H54 (cell line): ENCODE results near the gene ATG7.
"Not testable (repeated sequence)": the region's sequence is repeated elsewhere in the genome, so short reads cannot be mapped to it uniquely, and the experiment has no call there.

Experiments used
- DNase-seq: peaks from one replicate; pipeline ENCODE4 v3.0.0; 2011; ENCODE audit warnings: low spot score, mixed read lengths; ENCODE audit not compliant: insufficient read length
- FAIRE-seq: peaks from 3 replicates; lab custom pipeline; 2011; peaks lifted over from hg19 to GRCh38; lab: Jason Lieb, UNC
- POLR2A ChIP-seq: IDR thresholded peaks from 2 replicates; pipeline ENCODE4 v1.6.1; 2011; ENCODE audit warnings: low read depth, mild to moderate bottlenecking, low read length

ATG7 gene

DNA sequence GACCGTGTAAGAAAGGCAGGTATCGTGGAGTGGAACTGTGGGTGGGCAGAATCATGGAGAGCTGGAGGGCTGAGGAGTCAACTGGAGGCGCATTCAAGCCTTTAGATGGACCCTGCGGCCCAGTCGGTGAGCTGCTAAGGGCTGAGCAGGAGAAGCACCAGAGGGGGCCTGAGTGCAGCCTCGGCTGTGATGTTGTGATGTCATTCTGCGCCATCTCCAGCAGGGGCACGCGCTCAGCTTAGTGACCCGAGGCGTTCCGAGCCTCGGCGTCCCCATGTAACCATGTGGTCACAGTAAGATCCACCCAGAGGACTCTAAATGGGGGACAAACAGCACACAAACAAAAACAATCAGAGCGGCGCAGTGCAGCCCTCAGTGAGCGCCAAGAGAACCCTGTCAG, 294.7 kb downstream of the ATG7 start:
- no peak for FAIRE-seq
- no peak for DNase-seq
- no peak for TF ChIP-seq POLR2A

DNA sequence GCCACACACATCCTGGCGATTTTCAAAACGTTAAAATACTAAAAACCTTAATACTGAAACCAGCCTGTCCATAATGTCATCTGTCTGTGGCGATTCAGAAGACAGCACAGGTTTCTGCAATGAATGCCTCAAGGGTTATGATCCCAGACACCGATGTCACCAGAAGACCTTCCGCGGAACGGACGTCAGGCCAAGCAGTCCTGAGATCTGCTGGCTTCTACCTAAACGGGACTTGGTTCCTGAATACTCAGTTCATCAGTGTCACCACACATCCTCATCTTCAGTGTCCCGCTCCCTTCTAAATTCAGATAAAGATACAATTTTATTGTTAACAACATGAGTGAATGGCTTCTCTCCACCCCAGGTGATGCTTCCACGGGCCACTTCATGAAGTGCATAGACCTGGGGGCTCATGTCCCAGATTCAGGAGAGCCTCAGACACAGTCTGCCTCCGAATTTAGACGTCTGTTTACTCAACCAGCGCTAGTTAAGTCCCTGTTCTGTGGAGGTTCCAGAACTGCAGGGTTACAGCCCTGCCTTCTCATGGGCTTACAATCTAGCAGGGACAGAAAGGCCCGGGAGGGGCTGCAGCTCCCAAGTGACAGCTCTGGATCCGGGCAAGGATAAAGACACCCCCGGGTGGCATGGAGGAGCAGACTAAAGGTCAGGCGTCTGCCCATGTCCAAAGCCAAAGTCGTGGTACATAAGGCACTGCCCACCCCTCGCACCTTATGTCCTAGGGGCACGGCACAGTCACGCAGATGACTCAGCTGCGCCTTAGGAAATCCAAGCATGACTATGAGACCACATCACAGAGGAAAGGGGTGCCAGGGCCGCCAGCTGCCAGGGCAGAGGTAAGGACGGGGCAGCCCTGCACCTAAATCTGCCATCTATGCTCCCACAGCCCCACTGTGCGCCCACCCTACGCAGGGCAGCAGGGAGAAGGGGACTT, 295.6 kb downstream of the ATG7 start:
- FAIRE-seq: peak; percentile 15
- TF ChIP-seq POLR2A: no peak
- DNase-seq: peak; percentile 91

DNA sequence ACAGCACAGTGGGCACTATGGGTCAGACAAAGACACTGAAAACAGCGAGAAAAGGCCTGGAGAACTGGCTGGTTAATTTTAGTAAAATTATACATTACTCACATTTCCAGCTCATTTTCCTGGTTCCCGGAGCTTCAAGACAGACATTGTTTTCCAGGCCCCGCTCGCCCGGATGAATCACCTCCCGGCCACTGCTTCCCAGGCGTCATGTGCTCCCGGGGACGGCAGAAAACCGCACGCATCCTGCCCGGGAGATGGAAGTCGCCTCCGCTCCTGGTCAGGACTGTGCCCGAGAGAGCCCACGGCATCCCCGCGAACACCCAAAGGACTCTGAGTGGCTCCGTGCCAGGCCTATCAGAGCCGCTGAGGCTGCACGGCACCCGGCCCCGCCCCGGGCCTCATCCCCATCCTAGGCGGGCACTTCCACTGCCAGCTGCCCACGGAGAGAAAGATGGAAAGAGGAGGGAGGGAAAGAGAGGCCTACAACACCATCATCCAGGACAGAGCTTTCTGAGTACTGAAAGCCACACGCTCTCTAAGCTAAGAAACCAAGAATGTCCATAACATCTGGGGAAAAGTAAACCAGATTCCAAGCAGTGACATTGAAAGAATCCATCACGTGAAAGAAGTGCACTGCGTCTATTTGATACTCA, 296.4 kb downstream of the ATG7 start:
- no peak for FAIRE-seq
- peak; percentile 45; the same call in 1 of the 2 replicates for TF ChIP-seq POLR2A
- DNase-seq: peak; percentile 97

DNA sequence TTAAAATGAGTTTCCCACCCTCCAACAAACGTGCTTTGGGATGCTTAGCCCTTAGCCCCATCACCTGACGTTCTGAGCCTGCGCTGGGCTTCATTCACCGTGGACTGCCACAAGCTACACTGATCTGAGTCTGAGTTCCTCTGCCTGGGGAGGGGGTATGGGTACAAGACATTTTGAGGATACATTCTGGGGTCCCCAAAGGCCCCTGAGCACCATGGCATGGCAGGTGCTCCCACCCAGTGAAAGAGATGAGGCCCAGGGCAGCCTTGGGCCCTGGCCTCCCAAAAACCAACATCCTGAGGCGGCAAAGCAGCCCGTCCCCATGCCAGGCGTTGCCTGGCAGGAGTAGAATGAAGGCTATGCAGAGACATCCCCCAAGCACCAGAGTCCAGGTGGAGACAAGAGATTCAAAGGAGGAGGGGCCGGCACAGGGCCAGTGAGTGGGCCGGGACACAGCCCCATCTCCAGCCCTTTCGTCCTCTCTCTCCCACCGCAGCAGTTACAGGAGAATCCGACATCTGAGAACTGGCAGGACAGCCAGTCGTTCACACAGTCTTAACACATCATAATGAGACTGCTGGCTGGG, 297.1 kb downstream of the ATG7 start:
- no peak for FAIRE-seq
- no peak for TF ChIP-seq POLR2A
- DNase-seq: no peak

DNA sequence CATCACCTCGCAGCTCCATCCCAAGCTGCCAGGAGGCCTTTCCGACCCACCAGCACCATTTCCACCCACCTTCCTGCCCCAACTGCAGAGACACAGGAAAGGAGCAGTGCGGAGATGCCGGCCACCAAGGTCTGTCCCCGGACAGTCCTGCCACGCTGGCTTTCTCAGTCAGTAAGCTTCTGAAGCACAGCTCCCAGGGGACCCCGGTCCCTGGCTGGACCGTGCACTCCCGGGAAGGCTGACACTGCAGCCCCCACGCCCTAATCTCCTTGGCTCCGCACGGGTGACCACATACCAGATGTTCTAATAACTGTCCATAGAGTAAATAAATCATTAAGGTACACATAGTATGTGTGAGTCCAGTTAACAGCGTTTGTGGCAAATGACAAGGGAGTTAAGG, 298.1 kb downstream of the ATG7 start:
- no peak for TF ChIP-seq POLR2A
- no peak for DNase-seq
- FAIRE-seq: no peak

DNA sequence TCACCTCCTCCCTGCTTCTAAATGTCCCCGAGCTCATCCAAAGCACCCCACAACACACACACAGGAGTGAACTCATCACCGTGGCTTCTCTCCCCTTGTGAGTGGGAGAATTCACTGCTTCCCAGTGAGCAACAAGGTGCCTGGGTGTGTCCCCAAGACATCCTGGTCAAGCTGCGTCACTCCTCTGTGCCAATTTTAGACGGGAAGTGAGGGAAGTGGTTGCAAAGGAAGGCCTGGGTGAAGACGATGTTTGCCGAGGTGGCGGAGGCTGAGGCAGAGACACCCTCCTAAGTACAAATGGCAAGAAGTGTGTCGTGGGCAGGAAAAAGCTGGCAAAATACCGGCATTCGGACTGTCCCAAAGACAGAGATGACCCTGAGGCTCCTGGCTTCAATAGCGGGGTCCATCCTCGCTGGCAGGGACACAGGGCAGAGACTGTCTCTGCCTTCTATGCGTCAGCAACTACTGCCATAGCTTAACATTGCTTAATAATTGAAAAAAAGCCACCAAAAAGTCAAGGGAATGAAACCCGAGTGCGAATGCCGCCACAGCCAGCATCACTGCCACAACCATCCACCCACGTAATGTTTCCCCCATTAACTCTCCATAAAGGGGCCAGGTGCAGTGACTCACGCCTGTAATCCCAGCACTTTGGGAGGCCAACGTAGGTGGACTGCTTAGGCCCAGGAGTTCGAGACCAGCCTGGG, 298.7 kb downstream of the ATG7 start:
- no peak for TF ChIP-seq POLR2A
- FAIRE-seq: no peak
- DNase-seq: peak; percentile 52

DNA sequence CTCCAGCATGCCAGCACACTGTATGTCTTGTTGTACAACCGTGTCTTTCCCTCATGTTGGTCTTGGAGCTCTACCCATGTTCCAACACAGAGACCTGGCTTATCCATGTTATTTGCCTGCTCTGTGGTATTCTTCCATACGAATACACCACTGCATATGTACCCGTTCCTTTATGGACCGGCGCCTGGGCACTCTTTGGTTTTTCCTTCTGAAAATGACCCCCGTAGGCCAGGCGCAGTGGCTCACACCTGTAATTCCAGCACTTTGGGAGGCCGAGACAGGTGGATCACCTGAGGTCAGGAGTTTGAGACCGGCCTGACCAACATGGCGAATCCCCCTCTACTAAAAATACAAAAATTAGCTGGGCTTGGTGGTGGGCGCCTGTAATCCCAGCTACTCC, 300.5 kb downstream of the ATG7 start:
- FAIRE-seq, DNase-seq: not testable (repeated sequence)

DNA sequence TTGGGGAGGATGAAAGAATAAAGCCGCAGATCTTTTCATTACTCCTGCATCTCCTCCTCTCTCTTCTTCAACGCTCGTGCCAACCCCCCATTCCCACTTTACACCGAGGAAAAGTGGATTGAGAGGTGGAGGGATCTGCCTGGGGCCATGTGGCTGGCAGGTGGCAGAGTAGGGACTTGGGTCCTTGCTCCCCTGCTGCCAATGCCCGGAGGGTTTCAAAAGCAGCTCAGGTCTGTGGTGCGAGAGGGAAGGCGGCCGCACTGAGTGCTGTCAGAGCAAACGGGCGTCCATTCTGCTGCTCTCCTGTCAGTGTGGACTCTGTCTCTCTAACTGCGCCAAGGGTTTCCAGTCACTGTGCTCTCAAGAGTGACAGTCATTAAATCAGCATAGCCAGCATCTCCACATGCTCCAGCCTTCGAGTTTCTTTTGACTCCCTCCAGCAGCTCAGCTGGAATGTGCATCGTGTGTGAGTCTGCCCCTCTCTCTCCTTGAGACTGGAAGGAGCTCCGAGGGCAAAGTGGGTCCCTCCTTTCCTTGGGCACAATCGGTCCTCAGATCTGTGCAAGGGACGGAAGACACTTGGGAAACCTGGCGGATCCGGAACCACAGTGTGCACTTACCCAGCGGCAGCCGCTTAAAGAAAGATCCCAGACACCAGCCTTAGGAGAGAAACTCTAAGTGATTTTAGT, 302.9 kb downstream of the ATG7 start:
- no peak for FAIRE-seq
- no peak for DNase-seq
- TF ChIP-seq POLR2A: no peak

DNA sequence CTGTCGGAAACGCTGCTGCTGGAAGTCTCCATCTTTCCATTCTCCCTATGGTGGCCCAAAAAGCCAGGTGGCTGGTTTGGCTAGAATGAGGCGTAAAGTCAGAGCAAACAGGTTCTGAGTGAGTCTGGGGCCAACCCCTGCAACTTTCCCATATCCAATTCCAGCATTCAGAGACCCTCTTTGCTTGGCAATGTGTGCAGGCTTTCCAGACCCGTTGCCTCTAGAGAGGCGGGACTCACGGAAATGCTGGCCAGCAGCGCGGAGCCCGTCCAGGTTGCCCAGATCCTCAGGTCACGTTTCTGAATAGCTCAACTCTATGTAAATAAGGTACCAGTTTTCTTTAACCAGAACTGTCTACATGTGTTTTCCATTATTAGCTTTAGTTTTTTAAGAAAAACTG, 303.5 kb downstream of the ATG7 start:
- FAIRE-seq: no peak
- TF ChIP-seq POLR2A: no peak
- DNase-seq: no peak

DNA sequence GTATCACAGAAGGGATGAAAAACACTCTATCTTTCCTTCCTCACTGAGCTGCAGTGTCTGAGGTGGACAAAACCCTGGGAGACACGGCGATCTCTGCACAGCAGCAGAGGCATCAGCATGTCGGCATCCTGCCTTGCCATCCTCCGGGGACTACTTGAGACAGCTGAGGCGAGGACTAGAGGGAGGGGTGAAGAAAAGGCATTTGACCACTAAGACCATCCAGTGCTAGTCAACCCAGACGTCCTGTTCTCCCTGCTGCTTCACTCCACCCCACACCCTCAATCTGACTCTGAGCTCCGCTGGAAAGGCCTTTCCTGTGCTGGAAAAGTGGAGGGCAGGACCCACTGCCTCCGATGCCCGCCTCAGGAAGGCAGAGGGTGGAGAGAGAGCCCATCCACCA, 304.3 kb downstream of the ATG7 start:
- TF ChIP-seq POLR2A: no peak
- FAIRE-seq (no peak), DNase-seq (no peak)

DNA sequence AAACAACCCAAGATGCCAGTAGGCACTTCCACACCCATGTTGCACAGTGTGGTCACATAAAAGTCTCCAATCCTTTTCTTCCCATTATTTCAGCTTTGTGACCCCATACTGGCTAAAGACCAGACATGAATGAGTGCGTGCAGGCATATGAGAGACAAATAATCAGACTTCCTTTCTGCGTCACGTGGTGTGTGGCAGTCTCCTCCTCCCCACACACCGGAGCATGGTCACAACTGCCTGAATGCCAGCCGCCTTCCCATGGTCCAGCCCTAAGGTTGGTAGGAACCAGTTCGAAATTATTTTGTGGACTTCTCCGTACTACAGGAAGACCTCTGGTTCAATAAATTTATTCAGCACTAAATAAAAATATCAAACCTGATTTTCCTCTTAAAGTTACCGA, 306.0 kb downstream of the ATG7 start:
- FAIRE-seq: no peak
- no peak for TF ChIP-seq POLR2A

DNA sequence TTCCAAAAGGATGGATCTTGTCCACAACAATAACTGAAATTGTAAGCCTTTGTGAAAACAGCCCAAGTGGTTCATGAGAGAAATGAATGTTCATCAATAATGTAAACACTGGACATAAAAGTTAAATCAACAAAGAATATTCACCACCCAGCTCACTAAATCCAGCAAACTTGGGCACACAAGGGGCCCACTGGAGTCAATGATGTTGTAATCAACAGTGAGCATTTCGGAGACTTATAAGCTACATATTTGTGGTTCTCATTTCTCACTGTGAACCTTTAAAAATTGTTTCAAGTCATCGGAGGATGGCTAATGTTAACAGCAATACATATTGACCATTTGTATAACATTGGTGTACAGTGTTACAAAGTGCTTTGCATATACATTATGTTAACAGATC, 308.4 kb downstream of the ATG7 start:
- DNase-seq: no peak
- TF ChIP-seq POLR2A: no peak
- no peak for FAIRE-seq

More for the DNA sequence above, 306.0 kb downstream of the ATG7 start:
- DNase-seq: no peak

DNA sequence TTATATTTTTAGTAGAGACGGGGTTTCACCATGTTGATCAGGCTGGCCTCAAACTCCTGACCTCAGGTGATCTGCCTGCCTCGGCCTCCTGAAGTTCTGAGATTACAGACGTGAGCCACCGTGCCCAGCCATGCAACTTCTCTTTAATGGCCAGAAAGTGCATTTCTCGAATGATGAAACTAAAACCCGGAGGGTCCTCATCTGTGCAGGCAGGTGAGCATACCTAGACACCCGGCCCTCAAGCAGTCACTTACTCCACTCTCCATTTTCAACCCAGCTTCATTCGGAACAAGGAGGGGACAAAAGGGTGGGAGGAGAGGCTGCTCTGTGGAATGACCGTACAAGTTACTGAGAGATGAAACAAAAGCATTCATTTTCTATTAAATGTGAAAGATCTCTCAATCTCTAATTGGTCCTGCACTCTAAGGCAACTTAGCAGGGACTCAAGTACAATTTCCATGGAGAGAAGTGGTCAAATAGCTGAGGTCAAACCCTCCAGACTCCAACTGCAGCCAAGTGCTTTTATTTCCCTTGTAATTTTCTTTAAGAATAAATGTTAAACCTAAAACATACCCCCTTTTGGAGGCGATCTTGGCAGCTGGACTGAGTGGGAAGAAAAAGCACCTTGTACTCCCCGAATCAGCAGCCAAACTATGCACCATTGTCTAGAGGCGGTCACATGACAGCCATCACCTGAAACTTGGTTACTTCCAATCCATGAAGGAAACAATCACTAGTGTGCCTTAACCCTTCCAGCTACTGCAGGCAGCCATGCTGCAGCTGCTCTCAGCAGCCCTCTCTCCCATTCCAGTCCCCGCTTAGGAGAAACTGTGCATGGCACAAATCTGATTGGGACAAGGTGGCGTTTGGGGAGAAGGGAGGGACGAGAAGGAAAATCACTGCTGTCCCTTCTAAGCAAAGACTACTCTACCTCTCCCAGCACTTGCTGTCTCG, 309.3 kb downstream of the ATG7 start:
- DNase-seq: no peak
- FAIRE-seq: no peak
- TF ChIP-seq POLR2A: no peak
